Cardiac septum (tissue), 1 donor: ENCODE measurements around the gene KLB. TPM values are rescaled to one million over a fixed set of nuclear protein-coding genes. Genes with fewer than 3 reads are reported as not detected.

Experiments
- DNase-seq: peaks from one replicate; pipeline ENCODE4 v3.0.0-alpha.2; 2020; ENCODE audit warnings: low spot score
- intact Hi-C: fragments of 100-400 bp; cut with DNase I; formaldehyde crosslinking; loops from one replicate; pipeline ENCODE4 v1.14.0; 2022
- microRNA-seq: library from miRNA; unstranded; fragments of <30 nt; microRNA quantifications from one replicate; pipeline ENCODE4 v1.2.0, GENCODE V29; 2020
- total RNA-seq: library from RNA; stranded (reverse); fragmentation: NEBNext Ultra II Directional; extraction: Animal tissue kit (Norgen Biotek cat#: 25700); gene quantifications from one replicate; pipeline ENCODE4 v1.2.1, GENCODE V29; 2021
- donor health status: DM: no; HTN: no; CAD: no.

The KLB gene
- total RNA-seq, 1 donor from 2014 or later, result 0.05 TPM

DNA sequence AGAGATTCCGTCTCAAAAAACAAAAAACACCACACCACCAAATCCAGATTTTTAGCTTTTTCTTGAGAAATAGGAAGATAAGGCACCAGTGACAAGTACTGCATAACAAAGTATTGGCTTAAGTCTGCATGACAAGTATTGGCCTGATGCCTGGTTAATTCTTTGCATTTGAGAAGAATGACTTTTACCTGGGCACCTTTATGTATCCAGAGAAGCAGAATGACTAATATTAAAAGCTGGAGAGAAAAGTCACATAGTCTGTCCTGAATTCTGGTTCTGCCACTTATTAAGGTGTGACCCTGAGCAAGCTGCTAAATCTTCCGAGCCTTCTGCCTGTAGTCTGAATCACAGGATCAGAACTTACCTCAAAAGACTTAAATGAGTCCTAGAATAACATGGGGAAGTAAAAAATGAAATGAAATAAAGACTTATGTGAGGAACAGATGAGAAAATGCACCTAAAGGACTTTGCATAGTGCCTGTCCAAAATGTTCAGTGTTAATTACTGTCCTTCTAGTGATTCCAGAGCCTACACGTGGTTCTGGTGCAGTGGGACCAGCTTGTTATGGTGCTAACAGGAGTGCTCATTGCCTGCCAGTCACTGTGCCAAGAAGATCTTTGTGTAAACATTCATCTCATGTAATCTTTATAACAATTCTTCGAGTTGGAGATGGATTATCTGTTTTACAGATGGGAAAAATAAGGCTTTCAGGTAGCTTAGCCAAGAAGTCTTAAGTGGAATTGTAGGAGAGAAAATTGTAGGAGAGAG is 88.9 kb downstream of the KLB start:
- DNase-seq, result no peak
- intact Hi-C loops, result no loop called here

GRCh38 chr4:39497909-39498726 is 91.4 kb downstream of the KLB start:
- no peak for DNase-seq
- intact Hi-C loops, result no loop called here

DNA sequence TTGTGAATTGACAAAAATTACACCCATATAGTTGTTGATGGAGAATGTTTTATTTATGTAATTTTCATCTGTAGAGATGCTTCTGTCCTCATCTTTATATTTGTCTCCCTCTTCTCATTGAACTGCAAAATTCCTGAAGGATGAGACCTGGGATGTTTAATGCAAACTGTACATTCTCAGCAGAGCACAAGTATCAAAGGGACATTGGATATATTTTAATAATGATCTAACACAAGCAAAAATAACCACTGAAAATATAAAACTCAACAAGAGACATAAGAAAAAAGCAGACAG is 91.9 kb downstream of the KLB start:
- DNase-seq, result no peak
- intact Hi-C loops, result no loop called here

Small RNAs within 50 kb of the gene (microRNA-seq; reads per million reads assigned to microRNA genes)
- gene MIR5591, result not detected

Other genes starting within 250 kb of the KLB start
- gene WDR19, start 224.4 kb upstream of the KLB start, total RNA-seq, result 9.4 TPM
- gene RFC1, start 40.6 kb upstream of the KLB start, total RNA-seq, result 22.3 TPM
- 532 TPM for gene RPL9, start 52.0 kb downstream of the KLB start, total RNA-seq
- 15.2 TPM for gene LIAS, start 52.1 kb downstream of the KLB start, total RNA-seq
- 18.1 TPM for gene UGDH, start 120.5 kb downstream of the KLB start, total RNA-seq
- gene SMIM14, start 231.9 kb downstream of the KLB start, total RNA-seq, result 12.1 TPM